Uterus (tissue), 2 donors: ENCODE data around the gene WDR76.

ENCODE experiments used
- POLR2A ChIP-seq, 2 donors: fragments of 450-650 bp; IDR thresholded peaks; one replicate each; pipeline ENCODE4 v1.6.1; 2016; ENCODE audit warnings: antibody characterized with exemption in 2 of 2, mild to moderate bottlenecking in 1 of 2, moderate library complexity in 1 of 2
- TF ChIP-seq, protein P1 (sequence below), 4 experiments: fragments of 200-600 bp in 2 of 4; fragments of 450-650 bp in 2 of 4; sonication (generic) in 2 of 4; IDR thresholded peaks; one replicate each; pipeline ENCODE4 v1.5.1; 2016 to 2019; ENCODE audit warnings: antibody characterized with exemption in 4 of 4, mild to moderate bottlenecking in 2 of 4, moderate library complexity in 1 of 4

DNA sequence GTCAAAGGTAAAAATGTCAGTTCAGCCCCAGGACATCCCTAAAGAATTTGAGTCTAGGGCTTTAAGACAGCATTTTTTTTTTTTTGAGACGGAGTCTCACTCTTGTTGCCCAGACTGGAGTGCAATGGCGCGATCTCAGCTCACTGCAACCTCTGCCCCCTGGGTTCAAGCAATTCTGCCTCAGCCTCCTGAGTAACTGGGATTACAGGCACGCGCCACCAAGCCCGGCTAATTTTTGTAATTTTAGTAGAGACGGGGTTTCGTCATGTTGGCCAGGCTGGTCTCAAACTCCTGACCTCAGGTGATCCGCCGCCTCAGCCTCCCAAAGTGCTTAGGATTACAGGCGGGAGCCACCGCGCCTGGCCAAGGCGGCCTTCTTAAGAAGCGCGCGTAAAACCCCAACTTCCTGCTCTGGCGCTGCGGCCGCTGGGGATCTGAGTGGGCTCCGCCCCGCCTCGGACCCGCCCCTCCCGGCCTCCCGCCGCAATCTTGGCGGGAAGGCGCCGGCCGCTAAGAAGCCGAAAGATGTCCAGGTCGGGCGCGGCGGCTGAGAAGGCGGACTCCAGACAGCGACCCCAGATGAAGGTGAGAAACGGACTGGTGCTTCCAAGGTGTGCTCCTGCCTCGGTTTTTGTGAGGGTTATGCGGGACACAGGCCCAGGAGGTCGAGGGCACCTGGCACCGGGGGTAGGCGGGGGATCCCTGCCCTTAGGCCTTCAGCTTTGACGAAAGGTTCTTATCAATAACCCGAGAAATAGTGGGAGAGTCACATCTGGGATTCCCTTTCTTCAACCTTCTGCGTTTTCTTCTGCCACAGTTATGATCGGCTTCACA is at the start of gene WDR76:
- TF ChIP-seq, protein P1, sequence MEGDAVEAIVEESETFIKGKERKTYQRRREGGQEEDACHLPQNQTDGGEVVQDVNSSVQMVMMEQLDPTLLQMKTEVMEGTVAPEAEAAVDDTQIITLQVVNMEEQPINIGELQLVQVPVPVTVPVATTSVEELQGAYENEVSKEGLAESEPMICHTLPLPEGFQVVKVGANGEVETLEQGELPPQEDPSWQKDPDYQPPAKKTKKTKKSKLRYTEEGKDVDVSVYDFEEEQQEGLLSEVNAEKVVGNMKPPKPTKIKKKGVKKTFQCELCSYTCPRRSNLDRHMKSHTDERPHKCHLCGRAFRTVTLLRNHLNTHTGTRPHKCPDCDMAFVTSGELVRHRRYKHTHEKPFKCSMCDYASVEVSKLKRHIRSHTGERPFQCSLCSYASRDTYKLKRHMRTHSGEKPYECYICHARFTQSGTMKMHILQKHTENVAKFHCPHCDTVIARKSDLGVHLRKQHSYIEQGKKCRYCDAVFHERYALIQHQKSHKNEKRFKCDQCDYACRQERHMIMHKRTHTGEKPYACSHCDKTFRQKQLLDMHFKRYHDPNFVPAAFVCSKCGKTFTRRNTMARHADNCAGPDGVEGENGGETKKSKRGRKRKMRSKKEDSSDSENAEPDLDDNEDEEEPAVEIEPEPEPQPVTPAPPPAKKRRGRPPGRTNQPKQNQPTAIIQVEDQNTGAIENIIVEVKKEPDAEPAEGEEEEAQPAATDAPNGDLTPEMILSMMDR (IDR thresholded peaks at IDR 0.05), result no peak
- peak; percentile 23 to 30 for TF ChIP-seq POLR2A (IDR thresholded peaks at IDR 0.05)
